GM19328 (cell line): Measurements from ENCODE around the gene SEC23IP.
"Not testable (repeated sequence)": the region's sequence is repeated elsewhere in the genome, so short reads cannot be mapped to it uniquely, and the experiment has no call there.

ENCODE experiments used
- ATAC-seq: cut with Tn5 transposase; IDR thresholded peaks from one replicate; pipeline ENCODE4 v1.9.1; 2021; ENCODE audit warnings: mild to moderate bottlenecking, moderate library complexity; ENCODE audit not compliant: unreplicated experiment

The SEC23IP gene

DNA sequence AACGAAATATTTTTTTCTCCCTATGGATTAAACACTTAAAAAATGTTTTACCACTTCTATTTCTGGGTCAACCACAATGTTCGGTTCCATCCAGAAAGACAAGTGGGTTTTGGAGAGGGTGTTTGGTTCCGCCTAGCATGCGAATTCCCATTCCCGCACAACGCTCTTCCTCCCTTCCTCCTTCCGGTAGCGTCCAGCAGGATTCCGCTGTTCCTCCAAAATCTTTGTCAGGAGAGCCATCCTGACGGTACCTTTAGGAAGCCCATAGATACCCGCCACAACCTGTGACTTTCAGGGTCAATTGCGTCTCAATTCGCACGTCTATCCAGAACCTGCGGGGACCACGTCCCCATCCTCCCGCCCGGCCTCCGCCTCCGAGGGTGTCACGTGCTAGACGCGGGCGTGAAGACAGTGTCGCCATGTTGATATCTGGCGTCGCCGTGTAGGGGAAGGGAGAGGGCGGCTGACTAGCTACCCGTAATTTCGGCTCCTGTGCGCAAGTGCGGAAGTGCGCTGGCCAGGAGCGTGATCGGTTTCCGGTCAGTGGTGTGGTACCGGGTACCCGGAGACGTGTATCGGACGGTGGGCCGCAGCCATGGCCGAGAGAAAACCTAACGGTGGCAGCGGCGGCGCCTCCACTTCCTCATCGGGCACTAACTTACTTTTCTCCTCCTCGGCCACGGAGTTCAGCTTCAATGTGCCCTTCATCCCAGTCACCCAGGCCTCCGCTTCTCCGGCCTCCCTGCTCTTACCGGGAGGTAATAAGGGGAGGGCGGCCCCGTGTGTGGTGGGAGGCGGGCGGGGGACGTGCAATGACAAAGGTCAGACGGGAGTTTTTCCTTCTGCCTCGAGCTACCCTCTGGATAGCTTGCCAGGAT lies at the start of gene SEC23IP:
Gene SEC23IP, plus strand, starts transcription at position 543 of the 878 bp plus-strand sequence. Its CDS starts 53 bp downstream, at position 596.
- ATAC-seq, result peak; percentile 99

DNA sequence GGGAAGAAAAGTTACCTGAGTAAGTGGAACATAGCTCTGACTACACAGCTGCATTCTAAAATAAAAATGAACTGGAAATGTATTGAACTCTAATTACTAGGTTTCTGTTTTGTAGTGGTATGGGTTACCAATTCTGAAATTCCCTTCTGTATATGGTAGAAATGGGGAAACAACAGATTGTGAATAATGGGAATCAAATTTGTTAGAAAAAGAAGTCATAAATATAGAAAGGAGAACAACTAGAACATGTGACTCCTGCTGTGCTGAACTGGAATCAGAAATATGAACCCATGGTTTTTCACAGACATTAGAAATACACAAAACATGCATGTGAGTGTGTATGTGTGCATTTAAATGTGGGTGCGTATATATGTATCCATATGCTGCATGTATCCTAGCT lies 46.9 kb upstream of the SEC23IP start:
- ATAC-seq, result no peak

DNA sequence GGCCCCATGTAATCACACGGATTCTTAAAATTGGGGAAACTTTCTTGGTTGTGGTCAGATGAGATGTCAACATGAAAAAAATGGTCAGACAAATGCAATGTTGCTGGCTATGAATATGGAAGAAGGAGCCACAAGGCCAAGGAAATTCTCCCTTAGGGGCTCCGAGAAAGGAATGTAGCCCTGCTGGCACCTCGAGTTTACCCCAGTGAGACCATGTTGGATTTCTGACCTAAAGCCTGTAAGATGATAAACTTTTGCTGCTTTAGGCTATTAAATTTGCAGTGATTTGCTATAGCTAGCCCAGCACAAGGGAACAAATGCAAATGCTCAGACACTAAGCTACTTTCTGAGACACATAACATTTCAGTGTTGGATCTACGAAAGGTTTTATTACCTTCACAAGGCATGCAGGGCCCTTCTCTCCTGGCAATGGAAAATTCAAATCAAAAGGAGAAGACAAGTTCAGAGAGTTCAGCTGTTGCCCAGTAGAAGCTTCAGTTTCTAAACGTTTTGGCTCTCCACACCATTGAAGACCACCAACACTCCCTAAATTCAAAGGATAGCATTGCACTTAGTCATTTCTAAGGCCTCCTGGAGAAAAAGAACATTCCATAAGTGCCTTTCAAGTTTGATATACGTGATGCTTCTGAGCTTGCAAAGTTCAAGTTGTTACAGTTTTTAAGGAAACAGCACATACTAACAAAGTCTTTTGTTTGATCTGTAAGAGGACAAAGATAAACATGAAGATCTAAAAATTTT lies 43.3 kb upstream of the SEC23IP start:
- ATAC-seq, result no peak

DNA sequence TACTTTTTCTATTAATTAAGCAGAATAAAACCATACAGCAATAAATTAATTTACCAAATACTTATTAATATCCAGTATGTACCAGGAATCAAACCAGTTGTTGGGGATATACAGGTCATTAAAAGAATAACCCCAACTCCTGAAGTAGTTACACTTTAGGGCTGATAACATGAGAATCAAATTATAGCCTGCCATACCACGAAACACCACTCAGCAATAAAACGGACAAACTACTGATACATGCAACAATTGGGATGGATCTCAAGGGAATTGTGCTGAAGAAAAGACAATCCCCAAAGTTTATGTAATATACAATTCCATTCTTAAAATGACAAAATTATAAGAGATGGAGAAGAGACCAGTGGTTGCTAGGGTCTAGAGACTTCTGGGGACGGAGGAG lies 42.6 kb upstream of the SEC23IP start:
- ATAC-seq, result no peak

DNA sequence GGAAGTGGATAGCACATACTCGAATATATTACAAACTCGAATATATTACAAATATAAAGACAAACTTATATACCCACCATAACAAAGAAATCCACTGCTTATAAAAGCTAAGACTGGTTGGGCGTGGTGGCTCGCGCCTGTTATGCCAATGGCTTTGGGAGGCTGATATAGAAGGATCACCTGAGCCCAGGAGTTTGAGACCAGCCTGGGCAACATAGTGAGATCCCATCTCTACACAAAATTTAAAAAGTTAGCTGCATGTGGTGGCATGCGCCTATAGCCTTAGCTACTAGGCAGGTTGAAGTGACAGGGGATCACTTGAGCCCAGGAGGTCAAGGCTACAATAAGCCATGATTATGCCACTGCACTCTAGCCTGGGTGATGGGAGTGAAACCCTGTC lies 40.3 kb upstream of the SEC23IP start:
- no peak for ATAC-seq

DNA sequence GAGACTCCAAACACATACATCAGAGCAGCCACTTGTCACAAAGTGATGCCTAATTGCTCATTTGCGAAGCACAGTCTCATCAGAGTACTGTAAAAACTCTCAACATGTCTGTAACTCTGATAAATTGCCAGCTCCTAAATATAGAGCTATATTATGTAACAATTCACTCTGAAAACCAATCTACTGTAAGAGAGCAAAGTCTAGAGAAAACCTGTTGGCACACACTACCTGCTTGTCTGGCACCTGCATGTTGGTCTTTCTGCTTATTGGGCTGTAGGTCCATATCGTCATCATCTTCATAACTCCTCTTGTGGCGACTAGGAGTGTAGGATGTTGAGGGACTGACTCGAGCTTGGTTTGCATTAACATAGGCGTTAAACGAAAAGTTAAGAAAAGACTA lies 39.7 kb upstream of the SEC23IP start:
- no peak for ATAC-seq

DNA sequence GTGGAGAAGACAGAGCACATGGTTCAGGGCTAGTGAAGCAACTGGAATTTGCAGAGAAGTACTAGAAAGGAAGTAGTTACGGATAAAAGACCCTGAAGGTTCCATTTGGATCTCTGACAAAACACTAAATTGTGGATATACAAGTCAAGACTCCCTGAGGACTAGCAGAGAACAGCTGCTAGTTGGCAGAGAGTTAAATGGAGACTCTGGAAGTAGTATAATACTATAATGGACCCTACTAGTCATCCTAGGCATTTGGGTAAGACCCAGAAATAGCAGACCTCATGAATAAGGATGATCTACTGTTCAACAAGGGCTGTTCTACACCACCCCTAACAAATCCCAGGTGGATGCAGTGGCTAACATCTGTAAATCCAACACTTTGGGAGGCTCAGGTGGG lies 39.0 kb upstream of the SEC23IP start:
- no peak for ATAC-seq

DNA sequence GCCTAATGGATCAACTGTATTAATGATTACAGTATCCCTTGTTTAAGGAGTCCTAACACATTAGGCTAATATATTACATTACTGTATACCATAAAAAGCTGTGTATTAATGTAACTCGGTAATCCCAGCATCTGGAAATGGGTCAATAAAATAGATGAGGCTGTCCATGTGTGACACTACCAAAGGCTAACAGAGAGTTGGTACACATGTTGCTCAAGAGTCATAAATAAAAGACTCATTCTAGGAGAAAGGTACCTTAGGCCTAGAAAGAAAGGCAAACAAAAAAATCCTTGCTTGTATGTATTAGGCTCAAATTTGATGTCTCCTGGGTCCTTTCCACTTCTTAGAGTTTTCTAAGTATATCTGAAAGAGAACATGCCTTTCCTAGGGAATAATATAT lies 34.5 kb upstream of the SEC23IP start:
- no peak for ATAC-seq

DNA sequence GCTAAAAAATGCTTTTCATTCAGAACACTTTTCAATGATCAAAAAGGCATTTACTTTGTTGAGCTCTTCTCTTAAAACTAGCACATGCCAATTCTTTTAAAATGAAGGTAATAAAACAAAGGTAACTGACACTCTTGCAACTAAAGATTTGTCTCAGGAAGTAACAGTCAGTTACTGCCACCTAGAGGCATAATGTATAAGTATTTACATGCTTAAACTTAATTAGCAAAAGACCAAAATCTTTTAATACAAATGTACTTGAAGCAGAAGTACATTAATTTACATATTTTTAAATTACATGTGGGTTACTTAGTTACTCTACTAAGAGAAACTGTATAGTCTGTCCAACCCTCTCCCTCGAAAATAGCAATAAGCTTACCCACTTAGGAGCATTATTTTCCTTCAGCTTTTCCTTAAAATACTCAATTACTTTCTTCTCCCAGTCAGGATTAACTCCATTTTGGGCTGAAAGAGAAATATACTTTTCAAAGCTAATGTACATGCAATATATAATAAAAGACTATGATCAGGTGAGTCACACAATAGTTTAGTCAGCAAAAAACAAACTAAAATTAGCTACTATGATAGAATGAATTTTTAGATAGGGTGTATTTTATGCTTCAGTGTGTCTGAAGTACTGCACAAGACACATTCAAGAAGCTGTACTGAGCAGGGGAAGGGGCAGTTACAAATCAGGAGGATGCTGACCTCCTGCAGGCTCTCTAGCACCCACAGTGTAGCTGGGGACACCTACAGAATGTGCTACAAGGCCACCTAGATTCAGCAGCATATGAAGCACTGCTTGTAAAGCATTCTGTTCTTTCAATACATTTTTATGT lies 32.9 kb upstream of the SEC23IP start:
- no peak for ATAC-seq

DNA sequence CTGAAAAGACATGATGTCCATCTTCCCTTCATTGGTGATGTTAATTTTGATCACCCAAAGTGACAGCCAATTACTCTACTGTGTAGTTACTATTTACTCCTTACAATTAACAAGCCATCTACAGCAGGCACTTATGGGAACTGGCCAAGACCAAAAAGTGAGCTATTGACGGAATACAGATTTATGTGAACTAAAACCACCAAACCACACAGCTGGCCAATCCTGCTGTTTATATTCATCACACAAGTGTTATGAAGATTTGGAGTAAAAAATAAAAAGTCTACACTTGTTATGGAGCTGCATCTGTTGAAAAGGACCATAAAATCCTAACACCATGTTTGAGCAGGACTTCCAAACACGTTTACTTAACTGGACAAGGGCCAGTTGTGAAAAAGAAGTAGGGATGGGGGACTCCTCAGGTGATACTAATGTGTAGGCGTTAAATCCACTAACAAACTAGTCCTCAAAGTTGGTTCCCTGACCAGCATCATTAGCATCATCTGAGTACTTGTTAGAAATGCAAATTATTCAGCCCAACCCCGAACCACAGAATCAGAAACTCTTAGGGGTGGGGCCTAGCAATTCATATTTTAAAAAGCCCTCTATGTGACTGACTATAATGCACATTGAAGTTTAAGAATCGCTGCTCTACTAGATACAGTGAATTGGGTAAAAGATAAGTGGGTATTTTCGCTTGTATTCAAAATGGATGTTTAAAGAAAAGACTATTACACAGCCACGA lies 31.5 kb upstream of the SEC23IP start:
- ATAC-seq, result peak; percentile 57

DNA sequence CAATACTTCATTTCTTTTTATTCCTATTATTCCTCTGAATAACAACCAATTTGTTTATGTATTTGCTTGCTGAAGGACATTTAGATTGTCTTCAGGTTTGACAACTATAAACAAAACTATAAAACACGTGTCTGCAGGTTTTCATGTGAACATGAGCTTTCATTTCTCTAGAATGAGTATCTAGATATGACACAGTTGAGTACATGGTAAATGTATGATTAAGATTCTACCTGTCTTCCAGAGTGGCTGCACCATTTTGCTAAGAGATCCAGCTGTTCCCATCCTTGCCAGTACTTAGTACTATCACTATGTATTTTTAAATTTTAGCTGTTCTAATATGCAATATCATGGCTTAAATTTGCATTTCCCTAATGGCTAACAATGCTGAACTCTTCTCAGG lies 30.0 kb upstream of the SEC23IP start:
- ATAC-seq, result no peak

DNA sequence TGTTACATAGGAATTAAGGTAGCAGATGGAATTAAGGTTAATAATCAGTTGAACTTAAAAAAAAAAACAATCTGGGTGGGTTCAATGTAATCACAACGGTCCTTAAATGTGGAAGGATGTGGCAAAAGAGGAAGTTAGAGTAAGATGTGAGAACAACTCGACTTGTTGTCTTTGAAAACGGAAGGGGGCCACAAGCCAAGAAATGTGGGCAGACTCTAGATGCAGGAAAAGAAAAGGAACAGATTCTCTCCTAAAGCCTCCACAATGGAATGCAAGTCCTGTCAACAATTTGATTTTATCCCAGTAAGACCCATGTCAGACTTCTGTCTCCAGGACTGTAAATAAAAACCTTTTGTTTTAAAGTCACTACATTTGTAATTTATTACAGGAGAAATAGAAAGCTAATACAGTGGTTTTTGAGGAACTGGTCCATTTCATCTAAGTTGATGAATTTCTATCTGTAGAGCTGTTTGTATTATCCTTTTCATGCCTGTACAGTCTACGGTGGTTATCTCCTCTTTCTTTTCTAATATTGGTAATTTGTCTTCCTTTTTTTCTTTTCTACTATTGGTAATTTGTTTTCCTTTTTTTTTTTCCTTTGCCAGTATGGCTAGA lies 28.5 kb upstream of the SEC23IP start:
- ATAC-seq, result no peak

DNA sequence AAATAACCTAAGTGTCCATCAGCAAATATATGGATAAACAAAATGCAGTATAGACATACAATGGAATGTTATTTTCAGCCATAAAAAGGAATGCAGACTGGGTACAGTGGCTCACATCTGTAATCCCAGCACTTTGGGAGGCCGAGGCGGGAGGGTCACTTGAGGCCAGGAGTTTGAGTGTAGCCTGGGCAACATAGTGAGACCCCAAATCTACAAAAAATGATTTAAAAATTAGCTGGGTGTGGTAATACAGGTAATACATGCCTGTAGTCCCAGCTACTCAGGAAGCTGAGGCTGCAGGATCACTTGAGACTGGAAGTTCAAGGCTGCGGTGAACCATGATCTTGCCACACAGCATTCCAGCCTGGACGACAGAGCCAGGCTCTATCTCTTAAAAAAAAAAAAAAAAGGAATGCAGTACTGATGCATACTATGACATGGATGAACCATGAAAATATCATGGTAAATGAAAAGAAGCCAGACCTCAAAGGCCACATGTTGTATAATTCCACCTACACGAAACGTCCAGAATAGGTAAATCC lies 26.8 kb upstream of the SEC23IP start:
- ATAC-seq, result no peak

DNA sequence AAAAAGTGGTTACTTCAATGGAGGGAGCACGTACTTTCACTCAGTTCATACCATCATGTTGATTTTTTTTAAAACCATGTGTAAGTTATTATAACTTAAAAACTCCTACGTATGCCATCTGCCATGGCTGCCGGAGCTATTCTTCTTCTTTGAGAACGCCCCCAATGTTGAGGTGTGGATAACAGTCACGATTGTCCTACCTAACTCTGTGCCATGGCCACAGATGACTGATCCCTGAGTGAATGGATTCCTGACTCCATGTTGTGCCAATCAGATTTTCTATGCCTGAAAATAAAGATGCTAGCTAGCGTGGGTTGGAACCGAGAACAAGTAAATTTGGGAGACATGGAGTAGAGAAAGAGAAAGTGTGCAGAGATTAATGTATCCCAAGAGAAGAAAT lies 25.2 kb upstream of the SEC23IP start:
- ATAC-seq, result no peak

DNA sequence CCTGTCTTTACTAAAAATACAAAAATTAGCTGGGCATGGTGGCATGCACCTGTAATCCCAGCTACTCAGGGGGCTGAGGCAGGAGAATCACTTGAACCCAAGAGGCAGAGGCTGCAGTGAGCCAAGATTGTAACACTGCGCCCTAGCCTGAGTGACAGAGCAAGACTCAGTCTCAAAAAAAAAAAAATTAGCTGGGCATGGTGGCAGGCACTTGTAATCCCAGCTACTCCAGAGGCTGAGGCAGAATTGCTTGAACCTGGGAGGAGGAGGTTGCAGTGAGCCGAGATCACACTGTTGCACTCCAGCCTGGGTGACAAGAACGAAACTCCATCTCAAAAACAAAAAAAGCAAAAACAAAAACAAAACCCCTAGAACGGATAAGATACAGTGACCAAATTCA lies 23.1 kb upstream of the SEC23IP start:
- not testable (repeated sequence) for ATAC-seq

DNA sequence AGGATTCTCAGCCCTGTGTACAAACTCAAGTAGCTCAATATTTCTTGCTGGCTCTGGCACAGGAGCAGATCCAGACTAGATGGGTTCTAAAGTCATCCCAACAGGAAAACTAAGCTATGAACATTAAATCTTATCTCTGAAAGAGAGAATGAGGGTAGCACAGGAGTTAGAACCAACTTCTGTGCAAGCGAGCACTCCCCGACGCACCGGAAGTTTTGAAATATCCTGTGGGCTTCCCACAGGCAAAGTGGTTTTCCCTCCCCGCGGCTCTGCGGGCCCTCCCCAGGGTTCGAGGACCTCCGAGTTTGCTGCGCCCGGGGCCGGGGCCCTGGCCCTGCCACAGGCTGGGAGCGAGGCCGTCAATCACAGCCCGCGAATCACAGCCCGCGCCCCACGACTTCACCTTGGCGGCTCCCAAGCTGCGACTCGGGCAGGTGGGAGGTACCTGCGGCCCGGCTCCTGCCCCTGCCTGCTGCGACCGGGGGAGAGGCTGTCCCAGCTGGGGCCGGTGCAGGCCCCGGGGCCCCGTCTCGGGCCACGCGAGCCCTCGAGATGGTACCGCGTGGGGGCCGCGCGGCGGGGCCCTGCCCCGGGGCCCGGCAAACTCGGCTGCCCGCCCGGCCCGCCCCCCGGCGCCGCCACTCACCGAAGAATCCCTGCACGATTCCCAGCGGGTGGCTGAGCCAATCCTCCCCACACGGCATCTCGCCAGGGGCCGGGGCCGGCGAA lies 20.5 kb upstream of the SEC23IP start:
- peak; percentile 28 for ATAC-seq

DNA sequence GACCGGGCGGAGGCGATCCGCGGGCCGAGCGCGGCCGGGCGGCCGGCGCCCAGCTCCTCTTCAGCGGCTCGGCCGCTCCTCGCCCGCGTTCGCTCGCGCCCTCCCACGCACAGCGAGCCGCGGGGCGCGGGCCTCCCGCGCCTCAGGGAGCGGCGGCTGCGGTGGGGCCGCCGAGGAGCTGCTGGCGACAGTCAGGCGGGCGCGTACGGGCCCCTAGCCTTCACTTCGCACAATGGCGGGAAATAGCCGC lies 20.0 kb upstream of the SEC23IP start, which contains the start of gene MCMBP:
Gene MCMBP, minus strand, starts transcription at position 234 of the 250 bp plus-strand sequence. CDS start 259 bp downstream, outside the sequence.
- peak; percentile 12 for ATAC-seq

DNA sequence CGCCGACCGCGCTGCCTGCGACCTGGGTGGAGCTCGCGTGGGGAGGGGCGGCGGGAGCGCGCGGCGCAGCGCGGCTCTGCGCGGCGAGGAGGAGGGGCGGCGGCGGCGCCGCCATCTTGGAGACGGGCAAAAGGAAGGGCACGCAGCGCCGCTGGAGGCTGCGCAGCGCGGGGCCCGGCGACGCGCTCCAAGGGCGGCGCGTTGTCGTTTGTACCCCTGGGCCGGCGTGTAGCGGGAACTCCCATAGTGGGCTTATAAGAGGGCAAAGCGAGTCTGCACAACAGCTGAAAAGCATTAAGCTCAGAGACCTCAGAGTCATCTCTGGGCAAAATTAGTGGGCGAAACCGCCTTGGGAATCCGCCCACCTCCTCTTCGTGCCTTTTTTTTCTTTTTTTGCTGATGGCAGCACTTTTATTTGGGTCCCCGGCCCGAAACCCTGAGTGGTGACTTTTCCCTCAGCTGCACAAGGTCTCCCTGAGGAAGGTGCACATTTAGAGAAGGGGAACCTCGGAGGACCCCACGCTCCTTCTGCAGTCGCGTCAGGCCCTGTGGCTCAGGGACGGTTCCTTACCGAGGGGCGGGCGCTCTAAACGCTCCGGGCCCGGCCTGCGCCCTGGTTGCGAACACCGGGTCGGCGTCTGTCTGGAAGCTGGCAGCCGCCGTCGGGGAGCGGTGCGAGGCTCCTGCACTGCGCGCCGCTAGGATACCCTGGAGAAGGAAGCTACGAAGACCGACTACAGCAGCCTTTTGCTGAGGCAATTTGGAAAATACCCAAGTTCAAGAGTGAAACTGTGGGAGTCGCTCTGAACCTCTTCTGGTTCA lies 19.5 kb upstream of the SEC23IP start:
- ATAC-seq, result peak; percentile 90
